Stimulated activated CD4-positive, alpha-beta T cell treated with anti-CD3 and anti-CD28 coated beads, Interleukin-1b, Interleukin-23, amount 100 ng/mL, for 1 hour (primary cell): ENCODE measurements around the gene TBX20.

Source experiments
- DNase-seq, 2 donors: peaks; one replicate each; pipeline ENCODE4 v3.0.0-alpha.2; 2020; ENCODE audit warnings: low read depth in 2 of 2

TBX20 gene, protein sequence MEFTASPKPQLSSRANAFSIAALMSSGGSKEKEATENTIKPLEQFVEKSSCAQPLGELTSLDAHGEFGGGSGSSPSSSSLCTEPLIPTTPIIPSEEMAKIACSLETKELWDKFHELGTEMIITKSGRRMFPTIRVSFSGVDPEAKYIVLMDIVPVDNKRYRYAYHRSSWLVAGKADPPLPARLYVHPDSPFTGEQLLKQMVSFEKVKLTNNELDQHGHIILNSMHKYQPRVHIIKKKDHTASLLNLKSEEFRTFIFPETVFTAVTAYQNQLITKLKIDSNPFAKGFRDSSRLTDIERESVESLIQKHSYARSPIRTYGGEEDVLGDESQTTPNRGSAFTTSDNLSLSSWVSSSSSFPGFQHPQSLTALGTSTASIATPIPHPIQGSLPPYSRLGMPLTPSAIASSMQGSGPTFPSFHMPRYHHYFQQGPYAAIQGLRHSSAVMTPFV

DNA sequence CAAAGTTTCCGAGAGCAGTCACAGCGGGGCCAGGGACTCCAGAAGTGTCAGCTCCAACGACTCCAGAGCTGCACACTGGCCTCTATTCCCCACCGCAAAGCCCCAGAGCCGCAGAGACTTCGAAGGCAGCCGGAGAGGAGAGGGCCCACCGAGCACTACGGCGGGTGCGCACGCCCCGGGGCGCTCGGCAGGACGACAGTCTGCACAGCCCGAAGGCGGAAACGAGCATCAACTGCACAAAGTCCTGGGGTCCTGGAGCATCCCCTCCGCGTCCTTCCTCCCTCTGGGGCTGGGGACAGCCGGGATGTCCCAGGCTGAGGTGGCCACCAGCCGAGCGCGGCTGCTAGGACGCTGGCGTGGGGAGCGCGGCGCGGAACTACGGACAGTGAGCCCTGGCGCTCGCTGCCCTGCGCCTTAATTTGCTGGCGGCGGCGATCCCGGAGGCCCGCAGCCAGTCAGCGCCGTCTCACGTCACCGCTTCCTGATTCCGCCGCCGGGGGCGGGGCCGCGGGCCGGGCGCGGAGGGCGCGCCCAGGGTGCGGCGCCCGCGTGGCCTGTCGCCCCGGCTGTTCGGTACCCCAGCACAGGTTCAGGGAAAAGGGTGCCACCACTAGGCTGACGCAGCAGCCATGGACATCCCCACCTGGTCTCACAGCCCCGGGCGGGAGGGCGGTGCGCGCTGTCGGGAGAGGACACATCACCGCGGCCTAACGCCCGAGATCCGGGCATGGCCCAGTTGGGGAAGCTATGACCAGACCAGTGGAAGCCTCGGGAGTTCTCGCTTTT is at the start of gene TBX20:
TSS of gene TBX20 (minus strand) at position 391 of the 786 bp plus-strand sequence. CDS start 480 bp downstream, outside the sequence.
- no peak for DNase-seq

DNA sequence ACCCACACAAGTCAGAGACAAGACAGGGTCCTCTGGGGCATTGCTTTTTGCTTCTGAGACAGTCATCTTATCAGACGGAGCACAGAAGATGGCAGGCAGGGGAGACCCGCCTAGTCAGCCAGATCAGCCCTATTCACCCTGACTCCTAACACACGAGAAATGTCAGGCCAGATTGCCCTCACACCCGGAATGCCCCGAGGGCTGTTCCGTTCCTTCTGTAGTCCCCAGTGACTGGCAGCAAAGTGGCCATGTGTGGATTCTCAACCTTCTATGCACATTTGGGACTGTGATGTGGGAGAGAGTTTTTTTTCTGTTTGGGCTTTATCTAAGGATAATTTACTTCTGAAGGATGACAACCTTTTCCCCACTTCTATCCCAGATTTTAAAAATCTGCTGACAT is 35.5 kb upstream of the TBX20 start:
- DNase-seq, result no peak

DNA sequence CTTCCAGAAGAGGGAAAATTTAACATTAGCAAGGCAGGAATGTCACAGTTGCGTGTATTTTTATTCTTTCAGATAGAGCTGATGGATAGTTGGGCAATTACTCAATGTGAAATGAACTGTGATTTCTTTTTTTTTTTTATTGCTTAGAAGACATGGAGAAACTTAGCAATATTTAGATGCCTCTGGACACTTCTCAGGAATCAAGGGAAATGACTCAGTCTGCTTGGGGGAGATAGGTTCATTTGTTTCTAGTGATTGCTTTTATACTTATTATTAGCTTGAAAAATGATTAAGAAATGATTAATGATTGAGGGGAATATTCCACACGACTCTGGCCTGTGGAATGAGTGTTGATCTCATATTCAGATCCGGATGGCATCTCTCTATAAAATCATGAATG is 33.1 kb upstream of the TBX20 start:
- no peak for DNase-seq

DNA sequence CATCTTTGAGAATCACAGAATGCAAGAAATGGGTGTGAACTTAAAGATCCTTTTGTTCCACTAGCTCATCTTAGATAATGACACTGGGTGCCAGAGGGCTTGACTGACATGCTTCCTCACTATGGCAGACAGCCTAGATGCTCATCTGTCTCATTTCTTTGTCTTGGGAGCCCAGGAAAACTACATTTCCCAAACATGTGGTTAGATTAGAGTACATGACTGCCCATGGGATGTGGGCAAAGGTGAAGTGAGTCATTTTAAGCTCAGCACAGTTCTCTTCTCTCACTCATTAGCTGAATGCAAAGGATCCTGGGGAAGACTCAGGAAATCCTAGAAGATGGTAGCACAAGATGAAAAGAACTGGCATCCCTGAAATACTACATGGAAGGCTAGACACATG is 32.5 kb upstream of the TBX20 start:
- DNase-seq, result no peak

DNA sequence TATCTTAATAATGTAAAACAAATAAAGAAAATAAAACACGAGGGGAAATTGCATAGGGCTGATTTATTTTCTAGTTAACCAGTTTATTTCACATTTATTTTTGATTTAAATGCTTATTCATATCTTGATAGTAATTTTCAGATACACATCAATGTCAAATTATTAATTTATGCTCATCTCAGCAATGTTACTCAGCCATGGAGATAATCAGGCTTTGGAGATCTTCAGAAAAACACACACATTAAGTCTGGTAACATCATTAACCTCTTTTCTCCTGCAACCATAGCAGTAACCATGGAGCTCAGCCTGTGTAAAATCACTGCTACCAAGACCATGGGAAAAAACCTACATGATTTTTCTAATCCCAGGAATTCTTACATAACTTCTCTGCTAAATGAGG is 31.9 kb upstream of the TBX20 start:
- no peak for DNase-seq

DNA sequence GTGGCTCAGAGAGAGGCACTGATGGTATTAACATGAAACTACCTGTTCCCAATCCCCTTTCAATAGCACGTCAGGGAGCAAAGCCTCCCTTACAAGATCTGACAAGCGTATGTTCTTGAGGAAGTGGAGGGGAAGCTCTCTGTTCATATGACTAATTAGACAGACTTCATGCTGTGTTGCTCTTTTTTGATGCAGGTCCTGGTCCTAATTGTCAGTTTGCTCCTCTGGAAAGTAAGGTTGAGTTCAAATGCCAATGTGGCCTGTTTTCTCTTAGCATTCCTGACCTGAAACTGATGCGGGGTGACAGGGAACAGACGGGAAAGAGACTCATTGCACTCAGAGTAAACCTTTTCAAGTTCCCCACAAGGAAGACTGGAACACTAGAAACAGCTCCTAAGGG is 27.0 kb upstream of the TBX20 start:
- DNase-seq, result no peak

DNA sequence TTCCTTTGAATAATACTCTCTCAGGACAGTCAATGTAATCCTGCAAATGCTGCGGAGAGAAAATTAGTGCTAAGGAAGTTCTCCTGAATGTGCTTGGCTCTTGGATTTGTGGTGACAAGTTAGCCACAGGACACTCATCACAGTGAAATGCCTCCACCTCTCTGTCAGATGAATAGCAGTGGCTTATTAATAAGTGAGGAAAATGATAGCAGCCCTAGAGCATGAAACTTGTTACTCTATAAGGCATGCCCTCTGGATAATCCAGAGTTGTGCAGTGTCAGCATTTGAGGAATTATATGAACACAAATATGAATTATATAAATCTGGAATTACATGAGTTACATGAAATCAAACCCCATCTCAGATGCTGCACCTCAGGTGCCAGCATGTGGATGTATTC is 23.5 kb upstream of the TBX20 start:
- DNase-seq, result no peak

DNA sequence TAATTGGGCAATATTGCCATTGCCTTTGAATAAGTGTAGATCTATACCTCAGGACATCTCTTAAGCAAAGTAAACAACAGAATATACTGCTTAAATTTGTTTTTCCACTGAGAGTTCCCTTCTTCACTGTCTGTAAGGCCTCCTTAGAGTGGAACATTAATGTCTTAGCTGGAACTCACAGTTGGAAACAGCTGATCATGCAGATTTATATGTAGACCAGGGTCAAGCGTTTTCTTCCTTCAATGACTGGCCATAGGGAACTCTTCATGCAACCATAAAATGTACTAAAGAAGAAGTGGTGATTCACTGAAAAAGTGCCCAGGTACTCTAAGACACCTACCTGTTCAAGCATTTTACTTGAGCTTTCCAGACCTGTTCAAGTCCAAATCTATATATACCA is 18.3 kb upstream of the TBX20 start:
- DNase-seq, result no peak

DNA sequence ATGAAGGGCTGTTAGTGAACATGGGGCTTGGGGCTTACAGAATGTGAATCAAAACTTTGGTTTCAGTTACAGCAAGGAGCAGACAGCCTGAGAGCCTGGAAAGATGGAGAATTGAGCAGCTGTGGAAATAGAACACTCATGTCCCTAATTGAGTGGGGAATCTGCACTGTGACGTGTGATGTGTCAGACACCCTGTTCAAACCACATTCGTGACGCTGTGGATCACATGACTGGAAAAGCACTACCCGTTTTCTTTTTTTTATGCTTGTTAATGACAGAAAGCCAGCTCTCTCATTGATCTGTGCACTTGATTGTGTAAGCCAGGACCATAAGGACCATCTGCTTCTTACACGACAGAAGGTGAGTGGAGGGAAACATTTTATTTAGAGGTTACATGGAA is 15.1 kb upstream of the TBX20 start:
- no peak for DNase-seq

DNA sequence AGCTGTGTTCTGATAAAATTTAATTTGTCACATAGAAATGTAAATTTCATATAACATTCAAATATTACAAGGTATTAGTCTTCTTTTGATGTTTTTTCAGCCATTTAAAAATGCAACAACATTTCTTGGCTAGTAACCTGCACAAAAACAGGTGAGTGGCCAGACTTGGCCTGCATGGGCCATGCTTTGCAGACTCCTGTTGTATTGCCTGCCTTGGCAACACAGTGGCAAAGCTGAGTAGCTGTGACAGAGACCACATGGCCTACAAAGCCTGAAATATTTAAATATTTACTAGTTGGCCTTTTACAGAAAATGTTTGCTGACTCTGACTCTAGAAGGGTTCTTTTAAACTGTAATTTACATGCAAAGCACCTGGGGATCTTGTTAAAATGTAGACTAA is 13.5 kb upstream of the TBX20 start:
- no peak for DNase-seq

DNA sequence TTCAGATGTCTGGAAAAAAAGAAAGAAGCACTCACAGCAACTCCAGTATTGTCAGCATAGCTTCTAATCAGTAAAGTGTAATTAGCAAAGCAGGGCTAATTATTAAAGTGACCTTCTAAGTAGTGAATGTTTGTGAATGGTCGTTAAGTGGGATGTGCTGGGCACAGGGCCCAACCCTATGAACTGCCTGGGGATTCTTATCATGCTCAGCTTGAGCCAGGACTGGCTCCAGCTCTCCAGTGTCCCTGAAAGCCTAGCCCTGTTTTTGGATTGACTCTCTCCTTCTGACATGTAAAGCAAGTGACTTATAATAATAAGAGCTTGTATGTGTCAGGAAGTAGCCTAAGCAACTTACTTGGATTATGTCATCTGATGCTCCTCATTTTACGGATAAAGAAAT is 9.5 kb upstream of the TBX20 start:
- no peak for DNase-seq

DNA sequence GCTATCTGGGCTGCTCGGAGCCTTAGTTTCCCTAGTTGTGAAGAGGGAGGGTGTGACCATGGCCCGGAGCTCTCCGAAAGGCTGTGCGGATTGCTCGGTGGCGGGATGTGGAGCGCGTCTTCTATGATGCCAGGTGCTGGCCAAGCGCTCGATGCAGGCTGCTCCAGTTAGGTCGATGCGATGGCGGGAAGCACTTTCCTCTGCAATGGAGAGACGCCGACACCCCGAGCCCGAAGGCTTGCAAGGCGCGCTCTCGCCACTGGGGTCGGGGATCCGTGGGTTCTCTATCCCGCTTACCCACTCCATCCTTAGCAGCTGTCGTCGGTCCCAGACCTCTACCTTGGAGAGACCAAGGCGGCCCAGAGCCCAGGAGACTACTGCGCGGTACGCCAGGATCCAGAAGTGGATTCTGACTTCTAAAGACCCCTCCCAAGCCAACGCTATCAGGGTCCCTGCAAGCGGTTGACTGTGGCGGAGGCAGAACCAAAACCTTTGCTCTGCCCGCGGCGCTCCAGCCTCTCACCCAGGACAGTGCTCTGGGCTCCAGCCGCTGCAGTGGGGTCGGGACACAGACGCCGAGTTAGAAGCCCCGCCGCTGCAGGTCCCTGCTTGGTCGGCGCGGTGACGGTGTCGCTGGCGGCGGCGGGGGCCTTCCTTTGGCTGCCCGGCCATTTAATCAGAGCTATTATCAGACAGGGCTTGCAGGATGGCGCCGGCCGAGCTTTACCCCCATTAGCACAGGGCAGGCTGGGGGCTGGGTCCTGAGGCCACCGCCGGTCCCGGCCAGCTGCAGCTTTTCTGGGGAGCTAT is 7.8 kb upstream of the TBX20 start:
- DNase-seq, result no peak

DNA sequence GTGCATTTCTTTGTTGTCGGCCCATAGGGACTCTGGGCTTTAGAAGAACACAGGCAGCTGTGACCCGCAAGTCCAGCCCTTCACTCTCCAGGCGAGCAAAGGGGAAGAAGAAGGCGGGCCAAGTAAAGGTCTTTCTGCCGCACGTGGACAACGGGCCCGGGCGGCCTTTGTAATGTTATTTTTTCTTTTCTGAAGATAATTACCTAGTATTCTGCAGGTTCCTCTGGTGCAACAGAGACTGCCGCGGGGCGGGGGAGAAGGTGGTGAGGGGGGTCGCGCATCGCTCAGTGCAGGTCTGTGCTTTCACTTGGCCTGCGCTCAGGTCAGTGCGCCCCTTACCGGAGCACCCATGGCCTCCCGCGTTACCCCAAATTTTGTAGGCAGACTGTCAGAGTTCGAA is 7.1 kb upstream of the TBX20 start:
- no peak for DNase-seq

DNA sequence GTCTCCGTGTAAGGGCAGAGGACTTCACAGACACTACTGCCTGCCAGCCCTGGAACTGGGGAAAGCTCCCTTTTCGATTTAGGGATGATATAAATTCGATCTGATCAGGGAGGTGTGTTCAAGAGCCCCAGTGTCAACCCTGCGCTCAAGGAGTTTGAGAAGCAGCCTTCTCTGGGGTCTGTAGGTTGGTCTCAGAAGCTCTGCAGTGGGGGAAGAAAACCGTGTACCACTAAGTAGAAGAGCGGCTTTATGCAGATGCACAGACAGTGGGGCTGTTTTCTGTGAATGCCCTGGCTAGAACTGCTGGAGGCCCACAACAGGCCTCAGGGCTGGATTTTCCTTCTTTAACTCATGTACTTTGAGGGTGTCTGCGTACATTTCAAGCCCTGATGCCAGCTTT is 6.3 kb upstream of the TBX20 start:
- no peak for DNase-seq

DNA sequence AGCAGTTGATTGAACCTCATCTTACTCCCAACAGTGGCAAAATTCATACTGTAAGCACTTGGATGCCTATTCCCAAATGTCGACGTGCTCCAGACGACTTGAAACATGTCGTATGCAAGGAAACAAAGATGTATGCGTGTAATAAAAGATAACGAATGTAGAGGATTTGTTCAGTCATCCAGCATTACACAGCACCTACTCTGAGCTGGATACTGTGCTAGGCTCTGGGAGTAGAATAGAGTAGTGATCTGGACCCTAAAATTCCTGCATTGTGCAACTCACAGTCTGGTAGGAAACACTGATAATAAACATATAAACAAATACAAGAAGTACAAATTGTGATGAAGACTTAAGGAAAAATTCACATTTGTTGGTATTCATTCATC is 5.6 kb upstream of the TBX20 start:
- no peak for DNase-seq

DNA sequence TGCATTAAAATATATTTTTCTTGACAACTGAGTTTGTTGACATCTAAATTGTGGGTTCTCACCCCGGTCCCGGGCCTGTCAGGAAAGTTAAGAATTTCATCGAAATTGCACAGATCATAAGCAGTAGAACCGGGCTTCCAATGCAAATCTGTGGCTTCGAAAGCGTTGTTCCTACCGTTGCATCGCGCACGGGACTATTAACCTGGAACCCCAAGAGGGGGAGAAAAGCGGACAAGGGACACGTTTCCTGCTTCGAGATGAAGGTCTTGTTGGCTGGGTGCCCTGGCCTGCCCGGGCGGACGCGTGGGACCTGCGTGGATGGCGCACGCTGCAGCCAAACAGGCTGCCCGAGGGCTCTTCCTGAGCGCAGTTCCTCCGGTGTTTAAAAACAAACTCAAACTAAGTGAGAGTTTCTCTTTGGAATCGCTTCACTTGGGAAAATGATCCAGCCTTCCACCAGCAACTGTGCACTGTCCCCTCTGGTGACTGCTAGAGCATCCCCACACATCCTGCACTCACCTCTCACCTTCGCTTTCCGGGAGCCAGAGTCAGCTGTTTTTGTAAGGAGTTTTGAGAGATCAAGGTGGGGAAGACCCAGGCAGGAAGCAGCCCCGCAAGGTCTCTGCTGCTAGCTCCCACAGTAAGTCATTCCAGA is 5.1 kb upstream of the TBX20 start:
- DNase-seq, result no peak

DNA sequence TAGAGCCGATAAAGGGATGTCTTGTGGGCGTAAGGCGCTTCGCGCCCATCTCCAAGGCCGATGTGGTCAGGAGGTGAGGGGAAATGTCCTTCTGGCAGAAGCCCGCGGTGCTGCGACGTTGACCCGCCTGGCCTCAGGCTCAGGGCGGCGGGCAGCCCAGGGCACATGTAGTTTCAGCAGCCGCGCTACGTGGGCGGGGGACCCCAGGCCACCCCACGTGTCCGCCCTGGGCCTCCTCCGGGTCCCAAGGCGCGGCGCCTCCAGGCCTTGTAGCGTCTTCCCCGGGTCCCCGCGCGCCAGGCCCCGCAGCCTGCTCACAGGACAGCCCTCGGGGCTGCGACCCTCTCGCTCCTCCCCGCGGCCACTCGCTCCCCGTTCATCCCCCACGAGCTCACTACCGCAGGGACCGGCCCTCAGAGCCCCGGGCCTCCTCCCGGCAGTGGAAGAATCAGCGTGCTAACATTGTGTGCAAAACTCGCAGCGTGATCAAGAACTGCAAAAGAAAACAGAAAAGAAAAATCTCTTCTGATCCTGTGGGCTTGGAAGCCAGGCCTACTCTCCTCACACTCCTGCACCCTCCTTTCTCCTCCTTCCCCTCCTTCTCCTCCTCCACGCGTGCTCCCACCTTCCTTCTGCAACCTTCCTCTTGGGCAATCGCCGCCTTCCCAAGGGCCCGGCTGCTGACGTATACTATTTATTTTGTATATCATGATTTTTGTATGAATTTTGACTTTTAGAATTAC is 4.4 kb upstream of the TBX20 start:
- no peak for DNase-seq

DNA sequence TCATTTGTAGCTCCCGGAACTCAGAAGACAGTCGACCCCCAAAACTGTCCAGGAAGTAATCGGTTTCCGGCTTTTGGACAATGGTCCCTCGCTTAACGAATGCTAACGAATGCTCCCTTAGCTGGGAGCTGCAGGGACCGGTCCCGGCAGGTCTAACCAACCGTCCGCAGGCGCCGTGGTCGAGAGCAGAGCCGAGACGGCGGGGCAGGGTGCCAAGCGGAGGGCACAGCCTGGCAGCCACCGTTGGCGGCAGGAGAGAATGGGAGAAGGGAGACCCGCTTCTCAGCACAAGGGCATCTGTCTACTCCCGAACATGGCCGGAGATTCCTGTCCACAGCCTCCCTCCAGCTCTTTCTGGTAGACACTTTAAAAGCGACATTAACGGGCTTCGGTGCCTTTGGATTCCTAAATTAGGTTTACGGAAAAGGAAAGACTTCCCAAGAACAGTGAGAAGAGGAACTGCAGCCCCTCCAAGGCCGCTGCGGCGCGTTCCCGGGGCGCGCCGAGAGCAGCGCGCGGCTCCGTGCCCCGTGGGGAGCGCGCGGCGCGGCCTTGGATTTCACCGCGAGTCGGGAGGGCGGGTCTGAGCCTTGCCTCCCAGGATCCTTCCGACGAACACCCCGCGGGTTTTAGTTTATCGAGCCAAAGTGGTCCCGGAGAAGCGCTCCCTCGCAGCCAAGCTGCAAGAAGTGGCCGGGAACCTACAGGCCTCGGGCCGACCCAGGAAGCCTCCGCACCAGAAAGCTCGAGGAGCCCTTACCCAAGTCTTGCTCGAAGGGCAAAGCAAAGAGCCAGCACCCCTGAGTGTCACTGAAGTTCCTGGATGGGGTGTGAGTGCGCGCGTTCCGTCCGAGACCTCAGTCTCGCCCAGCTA is 3.6 kb upstream of the TBX20 start:
- no peak for DNase-seq

DNA sequence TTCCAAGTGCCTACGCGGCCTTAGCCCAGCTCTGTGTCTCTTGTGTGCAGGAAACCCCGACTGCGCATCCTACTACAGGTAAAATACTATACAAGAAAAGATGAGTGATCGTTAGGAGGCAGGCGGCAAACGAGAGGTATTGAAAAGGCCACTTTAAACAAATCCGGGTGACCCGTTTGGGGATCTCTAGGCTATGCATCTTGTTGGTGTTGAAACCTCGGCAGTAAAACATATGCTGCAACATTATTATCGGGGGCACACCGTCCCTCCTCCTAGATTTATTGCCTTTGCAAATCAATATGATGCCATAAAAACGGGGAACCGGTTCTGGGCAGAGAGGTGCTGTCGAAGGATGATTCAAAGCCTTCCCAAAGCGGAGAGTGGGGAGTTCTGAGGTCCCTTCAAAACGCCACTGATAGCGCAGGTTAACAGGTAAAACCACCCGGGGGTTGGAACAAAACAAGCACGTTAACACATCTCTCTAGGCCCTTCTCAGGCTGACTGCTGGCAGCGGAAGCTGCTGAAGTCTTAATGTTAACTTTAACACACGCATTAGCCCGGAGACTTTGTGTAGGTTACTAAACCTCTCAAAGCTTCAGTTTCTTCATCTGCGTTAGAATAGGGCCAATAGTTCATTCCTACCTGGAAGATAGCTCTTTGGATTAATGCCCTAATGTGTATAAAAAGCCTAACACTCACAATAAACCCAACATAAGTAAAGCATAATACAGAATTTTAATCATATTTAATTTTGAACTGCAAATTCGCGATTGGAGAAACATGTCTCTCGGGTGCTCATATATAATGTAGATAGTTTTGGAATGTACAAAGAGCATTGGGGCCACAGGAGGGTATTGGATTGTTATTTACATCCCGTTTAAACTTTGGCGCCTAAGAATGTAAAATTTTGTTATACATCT is 2.6 kb upstream of the TBX20 start:
- no peak for DNase-seq
